Measurements from ENCODE around the gene EQTN. TPM values are rescaled to one million over a fixed set of nuclear protein-coding genes. Genes with fewer than 3 reads are reported as not detected.

The EQTN gene
- polyA plus RNA-seq (2013, experiment 1 of 2), result not detected
- not detected for polyA plus RNA-seq (2013, experiment 2 of 2)

GRCh38 chr9:27297050-27297449, at the start of gene EQTN:
TSS of gene EQTN (minus strand) at chr9:27297150. CDS start at chr9:27297055, 95 bp downstream.
- WGBS, result 81% methylated on average over 7 of the region's 7 CpGs
- no peak within 1 kb of the TSS for H2BK12ac ChIP-seq (ENCODE audit: low read length in 2 of 2)
- no peak within 1 kb of the TSS for H3K14ac ChIP-seq (ENCODE audit: low read length in 2 of 2)
- no peaks in the 10 kb centered on the region for H3K79me1 ChIP-seq (replicated peaks; ENCODE audit: low read length, poor library complexity, severe bottlenecking)
- no peak within 1 kb of the TSS for H3K4ac ChIP-seq (ENCODE audit: low read depth in 1 of 2, low read length in 2 of 2)
- H2BK120ac ChIP-seq (ENCODE audit: low read depth, low read length), result no peak within 1 kb of the TSS
- no peak within 1 kb of the TSS for H2BK5ac ChIP-seq (ENCODE audit: low read depth, low read length, poor library complexity, severe bottlenecking)
- no peak within 1 kb of the TSS for H3K9ac ChIP-seq (ENCODE audit: low read length)
- no peak within 1 kb of the TSS for H2BK15ac ChIP-seq (ENCODE audit: low read depth, poor library complexity, severe bottlenecking)
- H3K4me1 ChIP-seq (ENCODE audit: control insufficient read depth, insufficient read depth, low read depth, low read length), result no peaks in the 10 kb centered on the region
- no peak within 1 kb of the TSS for H4K8ac ChIP-seq (ENCODE audit: low read length)
- H2AK5ac ChIP-seq (ENCODE audit: low read length, severe bottlenecking), result no peak within 1 kb of the TSS
- no peaks in the 10 kb centered on the region for H3K9me3 ChIP-seq (ENCODE audit: control insufficient read depth, low read length)
- peaks cover 0 to 8% of the 10 kb centered on the region in 2 experiments for H3K27me3 ChIP-seq (ENCODE audit: control insufficient read depth in 1 of 2, insufficient read depth in 1 of 2, low read length in 2 of 2)
- H3K23ac ChIP-seq (ENCODE audit: low read length in 2 of 2), result no peak within 1 kb of the TSS
- H3K36me3 ChIP-seq (ENCODE audit: control insufficient read depth in 1 of 2, insufficient read depth in 2 of 2, low read depth in 1 of 2, low read length in 2 of 2), result no peaks in the 10 kb centered on the region
- H3K27ac ChIP-seq (ENCODE audit: low read length, poor library complexity, severe bottlenecking), result no peak within 1 kb of the TSS
- H3K18ac ChIP-seq (ENCODE audit: low read depth in 1 of 2, low read length in 2 of 2), result no peak within 1 kb of the TSS
- no peak within 1 kb of the TSS for H3K4me3 ChIP-seq (ENCODE audit: insufficient read depth in 1 of 2, low read depth in 1 of 2, low read length in 2 of 2)
- H4K91ac ChIP-seq (ENCODE audit: low read length), result no peak within 1 kb of the TSS
- DNase-seq, result no peak
- H2AFZ ChIP-seq (ENCODE audit: low read depth, low read length), result no peak within 1 kb of the TSS
- H3K4me2 ChIP-seq (ENCODE audit: low read length, poor library complexity, severe bottlenecking), result no peak within 1 kb of the TSS

GRCh38 chr9:27344776-27345175, 47.8 kb upstream of the EQTN start:
- Histone ChIP-seq H3K18ac (ENCODE audit: low read depth in 1 of 2, low read length in 2 of 2) (no peak overlapping the region), H2BK12ac (ENCODE audit: low read length in 2 of 2) (no peak overlapping the region), H3K9me3 (ENCODE audit: control insufficient read depth, low read length) (no peaks in the 10 kb centered on the region), H3K27ac (ENCODE audit: low read length, poor library complexity, severe bottlenecking) (no peak overlapping the region), H3K79me1 (replicated peaks; ENCODE audit: low read length, poor library complexity, severe bottlenecking) (no peaks in the 10 kb centered on the region), H2BK5ac (ENCODE audit: low read depth, low read length, poor library complexity, severe bottlenecking) (no peak overlapping the region), H3K4ac (ENCODE audit: low read depth in 1 of 2, low read length in 2 of 2) (no peak overlapping the region), H4K8ac (ENCODE audit: low read length) (no peak overlapping the region), H3K4me3 (ENCODE audit: insufficient read depth in 1 of 2, low read depth in 1 of 2, low read length in 2 of 2) (peak overlapping the region in 1 of 2 experiments; percentile 15), H3K4me1 (ENCODE audit: control insufficient read depth, insufficient read depth, low read depth, low read length) (no peaks in the 10 kb centered on the region), H3K23ac (ENCODE audit: low read length in 2 of 2) (no peak overlapping the region), H3K4me2 (ENCODE audit: low read length, poor library complexity, severe bottlenecking) (no peak overlapping the region), H3K9ac (ENCODE audit: low read length) (no peak overlapping the region), H3K27me3 (ENCODE audit: control insufficient read depth in 1 of 2, insufficient read depth in 1 of 2, low read length in 2 of 2) (peaks cover 0 to 10% of the 10 kb centered on the region in 2 experiments), H2BK15ac (ENCODE audit: low read depth, poor library complexity, severe bottlenecking) (no peak overlapping the region), H2AFZ (ENCODE audit: low read depth, low read length) (no peak overlapping the region), H4K91ac (ENCODE audit: low read length) (no peak overlapping the region), H3K14ac (ENCODE audit: low read length in 2 of 2) (peak overlapping the region in 1 of 2 experiments; percentile 55), H2AK5ac (ENCODE audit: low read length, severe bottlenecking) (no peak overlapping the region), H3K36me3 (ENCODE audit: control insufficient read depth in 1 of 2, insufficient read depth in 2 of 2, low read depth in 1 of 2, low read length in 2 of 2) (no peaks in the 10 kb centered on the region), H2BK120ac (ENCODE audit: low read depth, low read length) (no peak overlapping the region)
- DNase-seq, result no peak
- WGBS, result 94% methylated on average over 6 of the region's 7 CpGs

GRCh38 chr9:27341545-27342294, 44.8 kb upstream of the EQTN start:
- Histone ChIP-seq H3K4me1 (ENCODE audit: control insufficient read depth, insufficient read depth, low read depth, low read length) (no peaks in the 10 kb centered on the region), H3K36me3 (ENCODE audit: control insufficient read depth in 1 of 2, insufficient read depth in 2 of 2, low read depth in 1 of 2, low read length in 2 of 2) (no peaks in the 10 kb centered on the region), H3K14ac (ENCODE audit: low read length in 2 of 2) (no peak overlapping the region), H2BK120ac (ENCODE audit: low read depth, low read length) (no peak overlapping the region), H3K18ac (ENCODE audit: low read depth in 1 of 2, low read length in 2 of 2) (no peak overlapping the region), H3K4me2 (ENCODE audit: low read length, poor library complexity, severe bottlenecking) (no peak overlapping the region), H3K9me3 (ENCODE audit: control insufficient read depth, low read length) (no peaks in the 10 kb centered on the region), H3K79me1 (replicated peaks; ENCODE audit: low read length, poor library complexity, severe bottlenecking) (no peaks in the 10 kb centered on the region), H2BK5ac (ENCODE audit: low read depth, low read length, poor library complexity, severe bottlenecking) (no peak overlapping the region), H3K4me3 (ENCODE audit: insufficient read depth in 1 of 2, low read depth in 1 of 2, low read length in 2 of 2) (no peak overlapping the region), H3K9ac (ENCODE audit: low read length) (no peak overlapping the region), H3K23ac (ENCODE audit: low read length in 2 of 2) (no peak overlapping the region), H2AK5ac (ENCODE audit: low read length, severe bottlenecking) (no peak overlapping the region), H3K27me3 (ENCODE audit: control insufficient read depth in 1 of 2, insufficient read depth in 1 of 2, low read length in 2 of 2) (peaks cover 6 to 16% of the 10 kb centered on the region in 2 experiments), H4K8ac (ENCODE audit: low read length) (no peak overlapping the region), H3K4ac (ENCODE audit: low read depth in 1 of 2, low read length in 2 of 2) (no peak overlapping the region), H2BK12ac (ENCODE audit: low read length in 2 of 2) (no peak overlapping the region), H3K27ac (ENCODE audit: low read length, poor library complexity, severe bottlenecking) (no peak overlapping the region), H4K91ac (ENCODE audit: low read length) (no peak overlapping the region), H2AFZ (ENCODE audit: low read depth, low read length) (no peak overlapping the region), H2BK15ac (ENCODE audit: low read depth, poor library complexity, severe bottlenecking) (no peak overlapping the region)
- no peak for DNase-seq
- WGBS, result 87% methylated on average over 9 of the region's 9 CpGs

- no peak overlapping the region for H3K4ac ChIP-seq (ENCODE audit: low read depth in 1 of 2, low read length in 2 of 2)
- WGBS, result 88% methylated on average over 7 of the region's 7 CpGs
- no peak overlapping the region for H3K4me3 ChIP-seq (ENCODE audit: insufficient read depth in 1 of 2, low read depth in 1 of 2, low read length in 2 of 2)
- H2BK120ac ChIP-seq (ENCODE audit: low read depth, low read length), result no peak overlapping the region
- H3K9ac ChIP-seq (ENCODE audit: low read length), result no peak overlapping the region
- H2BK5ac ChIP-seq (ENCODE audit: low read depth, low read length, poor library complexity, severe bottlenecking), result no peak overlapping the region
- H3K18ac ChIP-seq (ENCODE audit: low read depth in 1 of 2, low read length in 2 of 2), result no peak overlapping the region
- no peaks in the 10 kb centered on the region for H3K79me1 ChIP-seq (replicated peaks; ENCODE audit: low read length, poor library complexity, severe bottlenecking)
- no peak overlapping the region for H4K8ac ChIP-seq (ENCODE audit: low read length)
- DNase-seq, result no peak
- no peak overlapping the region for H4K91ac ChIP-seq (ENCODE audit: low read length)
- no peak overlapping the region for H3K23ac ChIP-seq (ENCODE audit: low read length in 2 of 2)
- H3K9me3 ChIP-seq (ENCODE audit: control insufficient read depth, low read length), result no peaks in the 10 kb centered on the region
- no peak overlapping the region for H2BK12ac ChIP-seq (ENCODE audit: low read length in 2 of 2)
- H3K36me3 ChIP-seq (ENCODE audit: control insufficient read depth in 1 of 2, insufficient read depth in 2 of 2, low read depth in 1 of 2, low read length in 2 of 2), result no peaks in the 10 kb centered on the region
- no peak overlapping the region for H3K4me2 ChIP-seq (ENCODE audit: low read length, poor library complexity, severe bottlenecking)
- H2AFZ ChIP-seq (ENCODE audit: low read depth, low read length), result no peak overlapping the region
- H2AK5ac ChIP-seq (ENCODE audit: low read length, severe bottlenecking), result no peak overlapping the region
- H3K14ac ChIP-seq (ENCODE audit: low read length in 2 of 2), result no peak overlapping the region
- no peaks in the 10 kb centered on the region for H3K4me1 ChIP-seq (ENCODE audit: control insufficient read depth, insufficient read depth, low read depth, low read length)
- H3K27ac ChIP-seq (ENCODE audit: low read length, poor library complexity, severe bottlenecking), result no peak overlapping the region
- H3K27me3 ChIP-seq (ENCODE audit: control insufficient read depth in 1 of 2, insufficient read depth in 1 of 2, low read length in 2 of 2), result peaks cover 6 to 16% of the 10 kb centered on the region in 2 experiments
- no peak overlapping the region for H2BK15ac ChIP-seq (ENCODE audit: low read depth, poor library complexity, severe bottlenecking)
Measured at GRCh38 chr9:27340961-27341511, 44.1 kb upstream of the EQTN start.

Measured in mesenchymal stem cell (in vitro differentiated cells and primary cell).